Esophagus squamous epithelium (tissue), 4 donors: ENCODE results near the gene AFF3.
"Not testable (repeated sequence)": the region's sequence is repeated elsewhere in the genome, so short reads cannot be mapped to it uniquely, and the experiment has no call there.

Experiments used
- POLR2A ChIP-seq, 4 donors: fragments of 450-650 bp; IDR thresholded peaks; one replicate each; pipeline ENCODE4 v1.6.1; 2017; ENCODE audit warnings: antibody characterized with exemption in 4 of 4, mild to moderate bottlenecking in 4 of 4, moderate library complexity in 3 of 4
- TF ChIP-seq, protein P1 (sequence below), 6 experiments: fragments of 450-650 bp in 4 of 6; fragments of 200-600 bp in 2 of 6; sonication (generic) in 2 of 6; IDR thresholded peaks; one replicate each; pipeline ENCODE4 v1.5.1; 2016 to 2019; ENCODE audit warnings: antibody characterized with exemption in 6 of 6, mild to moderate bottlenecking in 4 of 6, moderate library complexity in 4 of 6

DNA sequence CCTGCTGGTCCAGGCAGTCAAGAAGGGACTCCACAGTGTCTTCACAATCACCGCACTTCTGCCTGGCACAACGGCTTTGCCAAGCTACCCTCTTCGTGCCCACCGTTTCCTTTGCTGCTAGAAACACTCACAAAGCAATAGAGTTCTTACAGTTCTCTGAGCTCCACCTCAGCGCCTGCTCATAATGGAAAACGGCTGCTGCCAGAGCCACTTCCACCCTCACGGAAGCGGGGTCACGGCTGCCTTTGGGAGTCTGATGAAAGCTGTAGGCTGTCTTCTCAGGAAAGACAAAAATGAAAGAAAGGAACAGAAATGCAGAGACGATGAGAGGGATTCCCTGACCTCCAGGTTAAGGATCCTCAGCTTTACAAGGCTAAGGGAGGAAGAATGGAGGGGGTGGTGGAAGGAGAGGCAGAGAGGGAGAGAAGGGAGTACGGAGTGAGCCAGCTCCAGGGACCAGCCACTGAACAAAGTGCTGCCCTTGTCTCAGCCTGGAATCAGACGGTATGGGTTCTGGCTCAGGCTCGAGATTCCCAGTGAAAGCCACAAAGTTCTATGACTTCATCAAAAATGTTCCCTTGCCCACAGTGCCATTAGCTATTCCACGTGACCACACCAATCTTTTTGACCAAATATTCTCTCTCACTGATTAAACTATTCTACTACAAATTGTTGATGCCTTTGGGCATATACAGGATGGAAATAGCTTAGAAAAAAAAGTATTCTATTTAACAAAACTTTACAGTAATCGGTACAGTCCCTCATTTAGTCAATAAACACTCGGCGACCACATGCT, 58.8 kb downstream of the AFF3 start:
- TF ChIP-seq, protein P1, sequence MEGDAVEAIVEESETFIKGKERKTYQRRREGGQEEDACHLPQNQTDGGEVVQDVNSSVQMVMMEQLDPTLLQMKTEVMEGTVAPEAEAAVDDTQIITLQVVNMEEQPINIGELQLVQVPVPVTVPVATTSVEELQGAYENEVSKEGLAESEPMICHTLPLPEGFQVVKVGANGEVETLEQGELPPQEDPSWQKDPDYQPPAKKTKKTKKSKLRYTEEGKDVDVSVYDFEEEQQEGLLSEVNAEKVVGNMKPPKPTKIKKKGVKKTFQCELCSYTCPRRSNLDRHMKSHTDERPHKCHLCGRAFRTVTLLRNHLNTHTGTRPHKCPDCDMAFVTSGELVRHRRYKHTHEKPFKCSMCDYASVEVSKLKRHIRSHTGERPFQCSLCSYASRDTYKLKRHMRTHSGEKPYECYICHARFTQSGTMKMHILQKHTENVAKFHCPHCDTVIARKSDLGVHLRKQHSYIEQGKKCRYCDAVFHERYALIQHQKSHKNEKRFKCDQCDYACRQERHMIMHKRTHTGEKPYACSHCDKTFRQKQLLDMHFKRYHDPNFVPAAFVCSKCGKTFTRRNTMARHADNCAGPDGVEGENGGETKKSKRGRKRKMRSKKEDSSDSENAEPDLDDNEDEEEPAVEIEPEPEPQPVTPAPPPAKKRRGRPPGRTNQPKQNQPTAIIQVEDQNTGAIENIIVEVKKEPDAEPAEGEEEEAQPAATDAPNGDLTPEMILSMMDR (IDR thresholded peaks at IDR 0.05): not testable (repeated sequence)
- not testable (repeated sequence) for TF ChIP-seq POLR2A (IDR thresholded peaks at IDR 0.05)
